ENCODE data around the gene HSD3B7.
"Not testable (repeated sequence)": the region's sequence is repeated elsewhere in the genome, so short reads cannot be mapped to it uniquely, and the experiment has no call there.

GRCh38 chr16:31013292-31013691 lies 28.3 kb downstream of the HSD3B7 start:
- TF ChIP-seq POLR2AphosphoS5 (IDR thresholded peaks at IDR 0.05); CTCF (IDR thresholded peaks at IDR 0.05 in 8 of 11, conservative IDR thresholded peaks at IDR 0.05 in 3 of 11); POLR2A (IDR thresholded peaks at IDR 0.05): not testable (repeated sequence)

All from spleen (tissue), 7 donors.